Suprapubic skin (tissue), 3 donors: ENCODE results near the gene CA5B.
"Not testable (repeated sequence)": the region's sequence is repeated elsewhere in the genome, so short reads cannot be mapped to it uniquely, and the experiment has no call there.

ENCODE experiments used
- EP300 ChIP-seq: sonication (generic); formaldehyde crosslinking; IDR thresholded peaks from one replicate; pipeline ENCODE4 v1.6.1; 2017; ENCODE audit warnings: antibody characterized with exemption
- POLR2A ChIP-seq, 2 donors: fragments of 450-650 bp; IDR thresholded peaks; one replicate each; pipeline ENCODE4 v1.6.1; 2017; ENCODE audit warnings: antibody characterized with exemption in 2 of 2, mild to moderate bottlenecking in 2 of 2, moderate library complexity in 2 of 2
- TF ChIP-seq, protein P1 (sequence below), 2 donors: fragments of 200-600 bp in 1 of 2; fragments of 450-650 bp in 1 of 2; sonication (generic) in 1 of 2; IDR thresholded peaks; one replicate each; pipeline ENCODE4 v1.5.1; 2016 to 2019; ENCODE audit warnings: antibody characterized with exemption in 2 of 2, mild to moderate bottlenecking in 1 of 2, moderate library complexity in 1 of 2

GRCh38 chrX:15703809-15704208 is 34.3 kb upstream of the CA5B start:
- not testable (repeated sequence) for TF ChIP-seq EP300; POLR2A (IDR thresholded peaks at IDR 0.05)
- TF ChIP-seq, protein P1, sequence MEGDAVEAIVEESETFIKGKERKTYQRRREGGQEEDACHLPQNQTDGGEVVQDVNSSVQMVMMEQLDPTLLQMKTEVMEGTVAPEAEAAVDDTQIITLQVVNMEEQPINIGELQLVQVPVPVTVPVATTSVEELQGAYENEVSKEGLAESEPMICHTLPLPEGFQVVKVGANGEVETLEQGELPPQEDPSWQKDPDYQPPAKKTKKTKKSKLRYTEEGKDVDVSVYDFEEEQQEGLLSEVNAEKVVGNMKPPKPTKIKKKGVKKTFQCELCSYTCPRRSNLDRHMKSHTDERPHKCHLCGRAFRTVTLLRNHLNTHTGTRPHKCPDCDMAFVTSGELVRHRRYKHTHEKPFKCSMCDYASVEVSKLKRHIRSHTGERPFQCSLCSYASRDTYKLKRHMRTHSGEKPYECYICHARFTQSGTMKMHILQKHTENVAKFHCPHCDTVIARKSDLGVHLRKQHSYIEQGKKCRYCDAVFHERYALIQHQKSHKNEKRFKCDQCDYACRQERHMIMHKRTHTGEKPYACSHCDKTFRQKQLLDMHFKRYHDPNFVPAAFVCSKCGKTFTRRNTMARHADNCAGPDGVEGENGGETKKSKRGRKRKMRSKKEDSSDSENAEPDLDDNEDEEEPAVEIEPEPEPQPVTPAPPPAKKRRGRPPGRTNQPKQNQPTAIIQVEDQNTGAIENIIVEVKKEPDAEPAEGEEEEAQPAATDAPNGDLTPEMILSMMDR (IDR thresholded peaks at IDR 0.05), result not testable (repeated sequence)
